HepG2 (cell line): ENCODE measurements around the gene AFAP1. TPM values are rescaled to one million over a fixed set of nuclear protein-coding genes. Genes with fewer than 3 reads are reported as not detected.

Experiments
- ATAC-seq: fragments of 200-7000 bp; cut with Tn5 transposase; 3 replicates; pipeline ENCODE4 v1.9.1; 2020; ENCODE audit warnings: mild to moderate bottlenecking, moderate library complexity
- BruUV-seq: library from RNA; stranded (reverse); fragments of 400-500 nt; replicated peaks from 2 replicates; lab custom pipeline; 2021; lab: Mats Ljungman, UMichigan
- CTCF ChIA-PET: fragments of 300-600 bp; formaldehyde crosslinking; extraction: SDS; loops from one replicate; lab custom pipeline; 2021; ENCODE audit warnings: low total read pairs, inconsistent platforms, low intra/inter-chr PET ratio; lab: Yijun Ruan, JAX
- POLR2A ChIA-PET: fragments of 350-600 bp; sonication (Branson Sonifier 250); formaldehyde crosslinking; loops from one replicate; lab custom pipeline; 2020; ENCODE audit warnings: antibody characterized with exemption, inconsistent platforms; lab: Yijun Ruan, JAX
- DNase-seq: peaks from one replicate; pipeline ENCODE4 v3.0.0-alpha.2; 2015; ENCODE audit warnings: low spot score
- FAIRE-seq: peaks from 3 replicates; lab custom pipeline; 2011; peaks lifted over from hg19 to GRCh38; lab: Jason Lieb, UNC
- H2AFZ ChIP-seq: one replicate; pipeline ENCODE4 v1.6.1; 2011; ENCODE audit warnings: low read length, inconsistent platforms
- H3K27ac ChIP-seq: fragments of 300-600 bp; 3 replicates; pipeline ENCODE4 v1.8.0; 2011; ENCODE audit warnings: mixed run types, mild to moderate bottlenecking, mixed read lengths, low read length, inconsistent platforms; ENCODE audit not compliant: insufficient read depth; ENCODE audit errors: extremely low read length
- H3K27me3 ChIP-seq, 2 experiments: fragments of 200-600 bp in 1 of 2; 2 replicates in 1 of 2; 3 replicates in 1 of 2; pipeline versions ENCODE4 v1.6.0 to v1.8.0; 2011; ENCODE audit warnings: low read length in 2 of 2, mild to moderate bottlenecking in 2 of 2, moderate library complexity in 2 of 2, inconsistent platforms in 1 of 2; ENCODE audit not compliant: insufficient read depth in 2 of 2, control insufficient read depth in 1 of 2
- H3K36me3 ChIP-seq, 2 experiments: fragments of 200-600 bp in 1 of 2; replicated peaks in 1 of 2; 2 replicates in 1 of 2; 3 replicates in 1 of 2; pipeline versions ENCODE4 v1.5.1 to v1.8.0; 2011; ENCODE audit warnings: low read length in 2 of 2, inconsistent platforms in 1 of 2; ENCODE audit not compliant: insufficient read depth in 2 of 2, control insufficient read depth in 1 of 2
- H3K4me1 ChIP-seq: 2 replicates; pipeline ENCODE4 v1.5.1; 2012; ENCODE audit warnings: low read length, inconsistent platforms; ENCODE audit not compliant: insufficient read depth
- H3K4me2 ChIP-seq: 2 replicates; pipeline ENCODE4 v1.6.0; 2011; ENCODE audit warnings: low read depth, low read length, inconsistent platforms
- H3K4me3 ChIP-seq, 3 experiments: fragments of 200-600 bp in 1 of 3; sonication (generic), shearing (Covaris generic) in 1 of 3; replicated peaks in 1 of 3; 2 replicates each; pipeline ENCODE4 v1.5.1; 2011 to 2016; ENCODE audit warnings: low read length in 3 of 3, inconsistent platforms in 2 of 3, low read depth in 2 of 3, mild to moderate bottlenecking in 2 of 3, control low read depth in 1 of 3, mixed read lengths in 1 of 3; ENCODE audit not compliant: insufficient read depth in 1 of 3
- H3K79me2 ChIP-seq: one replicate; pipeline ENCODE4 v1.6.1; 2011; ENCODE audit warnings: low read length, inconsistent platforms; ENCODE audit not compliant: insufficient read depth
- H3K9ac ChIP-seq: 2 replicates; pipeline ENCODE4 v1.6.0; 2011; ENCODE audit warnings: mild to moderate bottlenecking, low read depth, low read length, inconsistent platforms; ENCODE audit not compliant: insufficient read depth
- H3K9me3 ChIP-seq: 2 replicates; pipeline ENCODE4 v1.5.1; 2012; ENCODE audit warnings: mild to moderate bottlenecking, low read length
- H4K20me1 ChIP-seq: 2 replicates; pipeline ENCODE4 v1.6.0; 2011; ENCODE audit warnings: inconsistent platforms, mild to moderate bottlenecking, low read length, moderate library complexity; ENCODE audit not compliant: insufficient read depth
- HOXD1 ChIP-seq: sonication (generic); formaldehyde crosslinking; IDR thresholded peaks from 2 replicates; pipeline ENCODE4 v1.5.0; 2020; ENCODE audit warnings: missing genetic modification reagents
- MYNN ChIP-seq: sonication (generic); formaldehyde crosslinking; IDR thresholded peaks from 2 replicates; pipeline ENCODE4 v1.4.0; 2020; ENCODE audit warnings: mild to moderate bottlenecking, low read depth, missing genetic modification reagents
- PAWR ChIP-seq: sonication (generic); formaldehyde crosslinking; IDR thresholded peaks from 2 replicates; pipeline ENCODE4 v1.4.0; 2020; ENCODE audit warnings: missing genetic modification reagents, mild to moderate bottlenecking, borderline replicate concordance
- REL ChIP-seq: sonication (generic); formaldehyde crosslinking; conservative IDR thresholded peaks from 2 replicates; pipeline ENCODE4 v1.8.0; 2022; ENCODE audit warnings: mild to moderate bottlenecking, missing genetic modification reagents, moderate library complexity
- ZBTB38 ChIP-seq: sonication (generic); formaldehyde crosslinking; IDR thresholded peaks from 2 replicates; pipeline ENCODE4 v1.5.1; 2020; ENCODE audit warnings: mild to moderate bottlenecking, missing genetic modification reagents
- ZNF253 ChIP-seq: sonication (generic); formaldehyde crosslinking; IDR thresholded peaks from 2 replicates; pipeline ENCODE4 v1.8.0; 2022; ENCODE audit warnings: mild to moderate bottlenecking, missing genetic modification reagents, borderline replicate concordance
- ZSCAN20 ChIP-seq: sonication (generic); formaldehyde crosslinking; IDR thresholded peaks from 2 replicates; pipeline ENCODE4 v1.4.0; 2020; ENCODE audit warnings: missing genetic modification reagents, mild to moderate bottlenecking, borderline replicate concordance
- WGBS: methylation state at CpG from one replicate; pipeline ENCODE4 v1.1.6; 2017; ENCODE audit warnings: low lambda C conversion rate; 5-methylcytosine and 5-hydroxymethylcytosine counted together
- in situ Hi-C: cut with HindIII; loops from 2 replicates; pipeline ENCODE4 v1.10.0; 2017; ENCODE audit warnings: low pct_unique_long_range_greater_than_20kb; ENCODE audit not compliant: extremely low pct_ligation_motif_present
- intact Hi-C: fragments of 100-400 bp; cut with micrococcal nuclease; formaldehyde crosslinking; loops from one replicate; pipeline ENCODE4 v1.10.0; 2022; ENCODE audit not compliant: unreplicated experiment
- polyA plus RNA-seq, 8 experiments: library from polyadenylated mRNA; depleted of rRNA in 3 of 8; stranded (reverse) in 7 of 8; unstranded in 1 of 8; fragments of >200 nt; fragmentation: Illumina TruSeq in 4 of 8; extraction: Trizol in 4 of 8; gene quantifications; 2 replicates each; pipeline versions ENCODE4 v1.2.1 to v1.2.3, GENCODE V29; 2011 to 2016; ENCODE audit warnings: low read depth in 4 of 8, missing spikeins in 1 of 8, mixed read lengths in 1 of 8; ENCODE audit not compliant: insufficient read depth in 1 of 8
- total RNA-seq, 5 experiments: library from RNA; depleted of rRNA; stranded (reverse); fragments of >200 nt; fragmentation: Illumina TruSeq; extraction: Trizol; gene quantifications; 2 replicates each; pipeline ENCODE4 v1.2.3, GENCODE V29; 2016; ENCODE audit warnings: low read depth in 1 of 5
- TF ChIP-seq, protein P1 (sequence below), 2 experiments: fragments of 450-650 bp in 1 of 2; sonication (generic) in 1 of 2; formaldehyde crosslinking; IDR thresholded peaks; 2 replicates each; pipeline versions ENCODE4 v1.5.0 to v1.8.0; 2020 to 2022; ENCODE audit warnings: mild to moderate bottlenecking in 1 of 2, missing genetic modification reagents in 1 of 2
- TF ChIP-seq, protein P2 (sequence below): sonication (generic); formaldehyde crosslinking; IDR thresholded peaks from 2 replicates; pipeline ENCODE4 v1.5.0; 2020; ENCODE audit warnings: mild to moderate bottlenecking, low read depth, missing genetic modification reagents, borderline replicate concordance
- TF ChIP-seq, protein P3 (sequence below): sonication (generic); formaldehyde crosslinking; IDR thresholded peaks from 2 replicates; pipeline ENCODE4 v1.8.0; 2022; ENCODE audit warnings: mild to moderate bottlenecking, missing genetic modification reagents; ENCODE audit not compliant: insufficient replicate concordance
- TF ChIP-seq, protein P4 (sequence below), 2 experiments: sonication (generic) in 1 of 2; formaldehyde crosslinking in 1 of 2; IDR thresholded peaks; 2 replicates each; pipeline versions ENCODE4 v1.6.1 to v1.9.0; 2014 to 2022; ENCODE audit warnings: antibody characterized with exemption in 1 of 2, borderline replicate concordance in 1 of 2, inconsistent platforms in 1 of 2, low read depth in 1 of 2, missing genetic modification reagents in 1 of 2
- TF ChIP-seq, protein P5 (sequence below): IDR thresholded peaks from 2 replicates; pipeline ENCODE4 v1.6.1; 2016; ENCODE audit warnings: low read depth

AFAP1 gene
- total and polyA plus RNA-seq, 2 of the 13 experiments (the other 11 are each of a cell fraction or from before 2014, with no cell fraction given): 2.5 TPM

DNA sequence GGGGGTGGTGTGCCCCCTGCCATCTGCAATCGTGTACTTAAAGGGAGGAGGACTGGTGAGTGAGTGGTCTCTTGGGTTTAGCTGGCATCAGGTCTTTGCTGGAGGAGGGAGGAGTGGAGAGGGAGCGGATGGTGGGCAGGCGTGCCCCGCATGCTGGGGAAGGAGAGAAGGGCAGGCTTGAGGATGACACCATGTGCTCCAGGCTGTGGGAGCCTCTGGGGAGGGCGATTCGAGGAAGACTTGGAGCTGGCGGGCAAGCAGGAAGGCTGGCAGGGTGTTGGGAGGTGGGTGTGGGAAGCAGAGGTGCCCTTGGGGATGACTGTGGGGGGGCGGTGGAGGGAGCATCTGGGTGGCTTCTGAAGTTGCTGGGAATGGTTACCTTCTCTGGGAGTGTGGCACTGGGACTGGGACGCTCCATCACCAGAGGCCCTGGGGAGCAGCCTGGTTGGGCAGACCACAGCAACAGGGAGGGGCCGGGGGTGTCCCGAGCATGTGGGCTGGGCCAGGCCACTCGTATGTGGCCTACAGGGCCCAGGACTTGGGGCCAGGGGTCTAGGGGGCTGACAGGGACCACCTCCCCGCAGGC is 30.8 kb upstream of the AFAP1 start:
- intact Hi-C loops (no loop called here), in situ Hi-C loops (no loop called here)
- Histone ChIP-seq H3K9me3 (no peaks in the 10 kb centered on the region), H3K4me1 (peaks cover 83% of the 10 kb centered on the region), H3K4me2 (peak overlapping the region; percentile 75), H3K79me2 (no peaks in the 10 kb centered on the region), H4K20me1 (no peaks in the 10 kb centered on the region), H3K27ac (peak overlapping the region; percentile 51), H3K9ac (peak overlapping the region; percentile 57), H3K27me3 (peaks cover 2 to 10% of the 10 kb centered on the region in 2 experiments; a peak in 3 of 5 replicates), H2AFZ (no peak overlapping the region), H3K4me3 (peak overlapping the region; percentile 43 to 73 (median 57); a peak in 5 of 6 replicates), H3K36me3 (no peaks in the 10 kb centered on the region)
- CTCF ChIA-PET: no interaction called here
- FAIRE-seq (no peak), ATAC-seq (peak; percentile 7), DNase-seq (no peak)
- 64% methylated on average over 7 of the region's 13 CpGs for WGBS
- POLR2A ChIA-PET: no interaction called here
- no TSS peak for BruUV-seq
- TF ChIP-seq, protein P1, sequence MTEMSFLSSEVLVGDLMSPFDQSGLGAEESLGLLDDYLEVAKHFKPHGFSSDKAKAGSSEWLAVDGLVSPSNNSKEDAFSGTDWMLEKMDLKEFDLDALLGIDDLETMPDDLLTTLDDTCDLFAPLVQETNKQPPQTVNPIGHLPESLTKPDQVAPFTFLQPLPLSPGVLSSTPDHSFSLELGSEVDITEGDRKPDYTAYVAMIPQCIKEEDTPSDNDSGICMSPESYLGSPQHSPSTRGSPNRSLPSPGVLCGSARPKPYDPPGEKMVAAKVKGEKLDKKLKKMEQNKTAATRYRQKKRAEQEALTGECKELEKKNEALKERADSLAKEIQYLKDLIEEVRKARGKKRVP (CRISPR knock-in tag; IDR thresholded peaks at IDR 0.05): no peak
- TF ChIP-seq ZSCAN20 (CRISPR knock-in tag): no peak
- no peak for TF ChIP-seq HOXD1
- TF ChIP-seq PAWR (CRISPR knock-in tag): no peak
- no peak for TF ChIP-seq REL (CRISPR knock-in tag)
- TF ChIP-seq ZNF253 (CRISPR knock-in tag): no peak
- peak; percentile 91; the same call in 1 of the 2 replicates for TF ChIP-seq ZBTB38 (CRISPR knock-in tag)
- TF ChIP-seq, protein P2, sequence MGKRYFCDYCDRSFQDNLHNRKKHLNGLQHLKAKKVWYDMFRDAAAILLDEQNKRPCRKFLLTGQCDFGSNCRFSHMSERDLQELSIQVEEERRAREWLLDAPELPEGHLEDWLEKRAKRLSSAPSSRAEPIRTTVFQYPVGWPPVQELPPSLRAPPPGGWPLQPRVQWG (CRISPR knock-in tag): no peak
- TF ChIP-seq, protein P3, sequence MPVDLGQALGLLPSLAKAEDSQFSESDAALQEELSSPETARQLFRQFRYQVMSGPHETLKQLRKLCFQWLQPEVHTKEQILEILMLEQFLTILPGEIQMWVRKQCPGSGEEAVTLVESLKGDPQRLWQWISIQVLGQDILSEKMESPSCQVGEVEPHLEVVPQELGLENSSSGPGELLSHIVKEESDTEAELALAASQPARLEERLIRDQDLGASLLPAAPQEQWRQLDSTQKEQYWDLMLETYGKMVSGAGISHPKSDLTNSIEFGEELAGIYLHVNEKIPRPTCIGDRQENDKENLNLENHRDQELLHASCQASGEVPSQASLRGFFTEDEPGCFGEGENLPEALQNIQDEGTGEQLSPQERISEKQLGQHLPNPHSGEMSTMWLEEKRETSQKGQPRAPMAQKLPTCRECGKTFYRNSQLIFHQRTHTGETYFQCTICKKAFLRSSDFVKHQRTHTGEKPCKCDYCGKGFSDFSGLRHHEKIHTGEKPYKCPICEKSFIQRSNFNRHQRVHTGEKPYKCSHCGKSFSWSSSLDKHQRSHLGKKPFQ (CRISPR knock-in tag): peak; percentile 52
- TF ChIP-seq, protein P4, sequence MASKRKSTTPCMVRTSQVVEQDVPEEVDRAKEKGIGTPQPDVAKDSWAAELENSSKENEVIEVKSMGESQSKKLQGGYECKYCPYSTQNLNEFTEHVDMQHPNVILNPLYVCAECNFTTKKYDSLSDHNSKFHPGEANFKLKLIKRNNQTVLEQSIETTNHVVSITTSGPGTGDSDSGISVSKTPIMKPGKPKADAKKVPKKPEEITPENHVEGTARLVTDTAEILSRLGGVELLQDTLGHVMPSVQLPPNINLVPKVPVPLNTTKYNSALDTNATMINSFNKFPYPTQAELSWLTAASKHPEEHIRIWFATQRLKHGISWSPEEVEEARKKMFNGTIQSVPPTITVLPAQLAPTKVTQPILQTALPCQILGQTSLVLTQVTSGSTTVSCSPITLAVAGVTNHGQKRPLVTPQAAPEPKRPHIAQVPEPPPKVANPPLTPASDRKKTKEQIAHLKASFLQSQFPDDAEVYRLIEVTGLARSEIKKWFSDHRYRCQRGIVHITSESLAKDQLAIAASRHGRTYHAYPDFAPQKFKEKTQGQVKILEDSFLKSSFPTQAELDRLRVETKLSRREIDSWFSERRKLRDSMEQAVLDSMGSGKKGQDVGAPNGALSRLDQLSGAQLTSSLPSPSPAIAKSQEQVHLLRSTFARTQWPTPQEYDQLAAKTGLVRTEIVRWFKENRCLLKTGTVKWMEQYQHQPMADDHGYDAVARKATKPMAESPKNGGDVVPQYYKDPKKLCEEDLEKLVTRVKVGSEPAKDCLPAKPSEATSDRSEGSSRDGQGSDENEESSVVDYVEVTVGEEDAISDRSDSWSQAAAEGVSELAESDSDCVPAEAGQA (IDR thresholded peaks at IDR 0.05; ENCODE audit: low read depth): no peak
- TF ChIP-seq, protein P4 (CRISPR knock-in tag; IDR thresholded peaks at IDR 0.05; ENCODE audit: borderline replicate concordance): no peak
- TF ChIP-seq, protein P5, sequence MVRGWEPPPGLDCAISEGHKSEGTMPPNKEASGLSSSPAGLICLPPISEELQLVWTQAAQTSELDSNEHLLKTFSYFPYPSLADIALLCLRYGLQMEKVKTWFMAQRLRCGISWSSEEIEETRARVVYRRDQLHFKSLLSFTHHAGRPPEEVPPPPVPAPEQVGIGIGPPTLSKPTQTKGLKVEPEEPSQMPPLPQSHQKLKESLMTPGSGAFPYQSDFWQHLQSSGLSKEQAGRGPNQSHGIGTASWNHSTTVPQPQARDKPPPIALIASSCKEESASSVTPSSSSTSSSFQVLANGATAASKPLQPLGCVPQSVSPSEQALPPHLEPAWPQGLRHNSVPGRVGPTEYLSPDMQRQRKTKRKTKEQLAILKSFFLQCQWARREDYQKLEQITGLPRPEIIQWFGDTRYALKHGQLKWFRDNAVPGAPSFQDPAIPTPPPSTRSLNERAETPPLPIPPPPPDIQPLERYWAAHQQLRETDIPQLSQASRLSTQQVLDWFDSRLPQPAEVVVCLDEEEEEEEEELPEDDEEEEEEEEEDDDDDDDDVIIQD (CRISPR knock-in tag): no peak; the same call in 1 of the 2 replicates
- TF ChIP-seq MYNN (CRISPR knock-in tag): no peak
